GM21723 (cell line): ENCODE measurements around the gene CNOT6L.
A peak's percentile ranks its signal among the peaks of the same experiment; 100 is the strongest.

Experiments
- ATAC-seq: cut with Tn5 transposase; IDR thresholded peaks from one replicate; pipeline ENCODE4 v1.9.1; 2021; ENCODE audit warnings: mild to moderate bottlenecking, moderate library complexity; ENCODE audit not compliant: unreplicated experiment

The CNOT6L gene

GRCh38 chr4:77820649-77821561 lies 1.7 kb upstream of the CNOT6L start:
- no peak for ATAC-seq

GRCh38 chr4:77819843-77820648 lies 878 bp upstream of the CNOT6L start:
- peak; percentile 78 for ATAC-seq

DNA sequence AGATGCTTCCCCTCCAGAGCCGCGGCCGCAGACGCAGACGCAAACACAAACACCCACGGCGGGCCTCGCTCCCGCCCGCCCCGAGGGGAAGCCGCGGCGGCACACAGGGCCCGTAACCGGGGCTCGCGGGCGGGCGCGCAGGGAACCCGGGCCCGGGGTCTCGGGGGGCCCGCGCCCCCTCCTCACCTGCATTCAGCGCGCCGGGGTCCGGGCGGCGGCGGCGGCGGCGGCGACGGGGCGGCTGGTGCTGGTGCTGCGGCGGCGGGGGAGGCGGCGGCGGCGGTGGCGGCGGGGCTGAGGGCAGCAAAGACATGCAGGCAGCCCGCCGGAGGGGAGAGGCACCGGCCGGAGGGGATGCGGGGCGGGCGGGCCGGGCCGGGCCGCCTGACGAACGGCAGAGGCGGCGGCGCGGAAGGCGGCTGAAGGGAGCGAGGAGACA lies 255 bp upstream of the CNOT6L start:
- peak; percentile 6 for ATAC-seq

DNA sequence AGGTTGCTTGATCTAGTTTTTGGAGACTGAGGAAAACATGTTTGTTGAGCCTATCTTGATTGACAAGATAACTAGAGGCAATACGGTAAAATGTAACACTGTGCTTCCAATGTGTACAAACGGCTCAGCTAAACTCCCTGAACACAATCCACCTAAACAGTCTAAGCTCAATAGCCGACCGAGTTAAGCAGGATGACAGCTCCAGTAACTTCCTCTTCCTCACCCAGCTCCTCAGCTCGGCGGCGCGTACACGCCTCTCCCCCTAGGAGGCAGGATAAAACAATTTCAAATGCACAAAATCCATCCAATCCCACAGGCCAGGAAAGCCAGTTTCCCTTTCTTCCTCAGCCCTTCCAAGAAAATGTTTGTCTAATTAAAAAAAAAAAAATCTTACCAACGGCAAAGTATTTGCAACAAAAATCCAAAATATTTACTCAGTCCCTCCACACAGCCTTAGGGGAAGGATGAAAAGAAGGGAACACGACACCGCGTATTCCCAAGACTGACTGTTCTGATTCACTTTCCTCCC lies 1.0 kb downstream of the CNOT6L start:
- ATAC-seq = peak; percentile 31

DNA sequence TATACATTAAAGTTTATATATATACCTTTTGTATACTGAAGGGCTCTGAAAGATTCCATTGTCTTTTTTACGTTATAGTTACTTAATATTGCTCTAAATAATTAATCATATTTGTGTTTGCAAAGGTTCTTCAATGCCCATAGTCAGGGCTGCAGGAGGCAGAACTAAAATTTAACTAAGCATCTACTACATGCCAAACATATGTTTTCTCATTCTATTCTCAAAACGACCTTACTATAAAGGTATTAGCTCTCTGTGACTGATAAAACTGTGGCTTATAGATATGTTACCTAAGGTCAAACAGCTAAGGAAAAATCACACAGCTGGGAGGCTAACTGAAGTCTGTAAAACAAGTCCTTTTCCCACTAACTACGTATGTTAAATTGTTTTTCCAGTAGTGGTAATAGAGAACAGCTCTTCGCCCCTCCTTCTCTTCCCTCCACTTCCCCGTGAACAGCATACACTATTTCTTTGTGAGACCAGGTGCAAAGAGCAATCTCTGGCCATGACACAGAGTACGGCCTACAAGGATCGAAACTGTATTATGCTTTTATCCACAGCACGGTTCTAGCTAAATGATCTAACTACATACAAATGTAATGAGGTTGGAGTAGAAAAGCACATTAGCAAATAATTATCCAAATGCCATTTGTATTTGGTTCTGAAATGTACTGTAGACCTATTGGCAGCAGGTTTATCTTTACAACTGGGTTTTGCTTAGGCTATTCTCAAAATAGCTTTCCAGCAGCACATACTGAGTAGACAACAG lies 1.7 kb downstream of the CNOT6L start:
- no peak for ATAC-seq

DNA sequence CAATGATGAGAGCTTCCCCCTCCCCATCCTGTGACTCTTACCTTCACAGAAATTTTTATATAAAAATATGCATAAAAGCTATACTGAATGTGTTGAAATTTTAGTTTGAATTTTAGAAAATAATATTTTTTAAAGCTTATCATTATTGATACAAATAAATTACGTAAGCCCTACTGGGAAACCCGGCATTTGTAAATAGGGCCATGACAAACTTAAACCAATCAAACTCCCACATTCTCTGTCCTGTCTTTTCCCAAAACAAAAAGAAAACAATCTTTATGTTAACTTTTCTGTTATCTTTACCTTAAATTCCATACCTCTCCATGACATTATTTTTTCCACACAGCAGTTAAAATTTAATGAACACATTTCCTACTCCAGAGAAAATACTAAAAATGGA lies 2.6 kb downstream of the CNOT6L start:
- no peak for ATAC-seq

DNA sequence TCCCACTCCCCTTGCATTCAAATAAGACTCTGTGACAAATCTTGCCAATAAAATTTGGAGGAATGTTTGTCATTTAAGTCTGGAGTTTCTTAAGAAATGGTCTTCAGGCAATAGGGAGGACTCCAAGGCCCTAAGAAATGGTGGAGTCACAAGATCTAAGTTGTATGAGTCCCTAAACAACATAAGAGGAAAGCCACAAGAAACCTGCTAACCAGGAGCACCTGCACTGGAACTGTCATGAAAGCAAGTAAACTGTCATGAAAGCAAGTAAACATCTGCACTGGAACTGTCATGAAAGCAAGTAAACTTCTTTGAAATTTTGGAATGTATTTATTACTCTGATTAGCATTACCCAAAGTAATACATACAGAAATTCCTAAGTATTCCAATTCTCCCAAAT lies 3.5 kb downstream of the CNOT6L start:
- no peak for ATAC-seq

GRCh38 chr4:77805840-77806239 lies 13.3 kb downstream of the CNOT6L start:
- no peak for ATAC-seq

- ATAC-seq = no peak
These were observed 14.7 kb downstream of the CNOT6L start for GRCh38 chr4:77804471-77804870.

DNA sequence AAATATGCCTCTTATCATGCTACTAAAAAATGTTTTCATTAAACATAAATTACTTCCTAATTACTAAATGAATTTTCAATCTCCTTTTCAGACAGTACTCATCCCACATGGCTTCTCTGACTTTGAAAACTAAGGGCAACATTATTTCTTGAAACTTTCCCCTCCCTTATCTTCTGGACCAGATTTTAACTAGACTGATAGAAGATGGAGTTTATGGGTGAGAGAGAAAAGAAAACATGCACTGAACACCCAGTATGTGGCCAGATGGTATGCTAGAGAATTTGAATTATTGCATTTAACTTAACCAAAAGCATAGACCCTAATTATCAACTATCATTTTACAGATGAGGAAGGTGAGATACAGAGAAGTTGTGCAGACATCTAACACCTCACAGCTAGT lies 16.8 kb downstream of the CNOT6L start:
- ATAC-seq = no peak

DNA sequence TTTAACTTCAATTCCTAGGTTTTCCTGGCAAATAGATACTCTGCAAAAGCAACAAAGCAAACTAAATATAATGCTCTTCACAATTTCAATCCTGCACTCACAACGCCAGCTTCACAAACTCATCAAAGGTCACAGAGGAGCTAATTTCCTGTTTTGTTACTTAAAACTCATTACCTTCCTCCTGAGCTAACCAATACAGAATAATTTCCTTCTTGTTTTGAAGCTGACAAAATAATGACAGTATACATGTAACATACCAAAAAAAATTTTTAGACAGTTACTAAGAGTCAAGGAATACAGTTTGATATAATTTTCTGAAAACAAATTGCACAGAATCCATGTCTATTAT lies 17.9 kb downstream of the CNOT6L start:
- no peak for ATAC-seq

- no peak for ATAC-seq
These were observed 18.5 kb downstream of the CNOT6L start for GRCh38 chr4:77800483-77801259.

DNA sequence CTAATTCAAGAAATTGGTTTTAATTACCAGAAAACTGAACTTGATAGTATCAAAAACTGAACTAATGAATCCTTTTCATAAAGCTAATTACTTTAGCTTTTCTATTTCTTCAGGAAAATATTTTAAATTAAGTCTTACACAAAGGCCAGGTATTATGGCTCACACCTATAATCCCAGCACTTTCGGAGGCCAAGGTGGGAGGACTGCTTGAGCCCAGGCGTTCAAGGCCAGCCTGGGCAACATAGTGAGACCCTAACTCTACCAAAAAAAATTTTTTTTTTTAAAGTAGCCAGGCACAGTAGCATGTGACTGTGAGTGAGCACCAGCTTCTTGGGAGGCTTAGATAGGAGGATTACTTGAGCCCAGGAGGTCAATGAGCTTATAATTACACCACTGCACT lies 19.1 kb downstream of the CNOT6L start:
- ATAC-seq = no peak

GRCh38 chr4:77798385-77798784 lies 20.8 kb downstream of the CNOT6L start:
- ATAC-seq = no peak

DNA sequence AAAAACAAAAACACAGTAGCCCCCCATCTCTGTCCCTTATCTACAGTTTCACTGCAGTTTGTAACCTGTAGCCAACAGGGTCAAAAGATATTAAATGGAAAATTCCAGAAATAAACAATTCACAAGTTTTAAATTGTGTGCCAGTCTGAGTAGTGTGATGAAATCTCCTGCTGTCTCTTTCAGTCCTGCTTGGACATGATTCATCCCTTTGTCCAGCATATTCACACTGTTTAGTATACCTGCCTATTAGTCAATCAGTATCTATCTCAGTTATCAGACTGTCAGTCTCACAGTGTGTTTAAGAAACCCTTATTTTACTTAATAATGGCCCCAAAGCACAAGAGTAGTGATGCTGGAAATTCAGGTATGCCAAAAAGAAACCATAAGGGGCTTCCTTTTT lies 21.9 kb downstream of the CNOT6L start:
- no peak for ATAC-seq

GRCh38 chr4:77795326-77795725 lies 23.8 kb downstream of the CNOT6L start:
- no peak for ATAC-seq

DNA sequence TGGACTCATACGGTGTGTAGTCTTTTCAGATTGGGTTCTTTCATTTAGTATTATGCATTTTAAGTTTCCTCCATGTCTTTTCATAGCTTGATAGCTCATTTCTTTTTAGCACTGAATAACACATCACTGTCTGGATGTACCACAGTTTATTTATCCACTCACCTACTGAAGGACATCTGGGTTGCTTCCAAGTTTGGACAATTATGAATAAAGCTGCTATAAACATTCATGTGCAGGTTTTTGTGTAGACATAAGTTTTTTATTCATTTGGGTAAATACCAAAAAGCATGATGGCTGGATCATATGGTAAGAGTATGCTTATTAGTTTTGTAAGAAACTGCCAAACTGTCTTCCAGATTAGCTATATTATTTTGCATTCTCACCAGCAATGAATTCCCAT lies 29.0 kb downstream of the CNOT6L start:
- ATAC-seq = no peak

DNA sequence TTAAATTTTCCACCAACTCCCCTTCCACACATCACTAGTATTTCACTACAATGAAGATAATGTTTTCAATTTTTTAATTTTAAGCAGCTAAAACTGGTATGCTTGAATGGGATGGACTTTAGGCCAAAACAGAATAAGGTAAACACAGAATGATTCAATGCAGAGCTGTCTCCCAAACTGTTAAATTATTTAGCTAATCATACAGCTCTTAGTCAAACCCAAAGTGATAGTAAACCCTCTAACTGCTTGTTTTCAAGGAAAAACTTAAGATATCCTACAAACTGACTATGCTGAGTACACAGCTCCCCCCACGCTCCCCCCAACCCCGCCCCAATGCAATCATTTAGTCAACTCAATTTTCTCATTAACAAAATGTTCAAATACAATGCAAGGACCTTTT lies 30.2 kb downstream of the CNOT6L start:
- ATAC-seq = no peak

GRCh38 chr4:77787969-77788368 lies 31.2 kb downstream of the CNOT6L start:
- no peak for ATAC-seq

DNA sequence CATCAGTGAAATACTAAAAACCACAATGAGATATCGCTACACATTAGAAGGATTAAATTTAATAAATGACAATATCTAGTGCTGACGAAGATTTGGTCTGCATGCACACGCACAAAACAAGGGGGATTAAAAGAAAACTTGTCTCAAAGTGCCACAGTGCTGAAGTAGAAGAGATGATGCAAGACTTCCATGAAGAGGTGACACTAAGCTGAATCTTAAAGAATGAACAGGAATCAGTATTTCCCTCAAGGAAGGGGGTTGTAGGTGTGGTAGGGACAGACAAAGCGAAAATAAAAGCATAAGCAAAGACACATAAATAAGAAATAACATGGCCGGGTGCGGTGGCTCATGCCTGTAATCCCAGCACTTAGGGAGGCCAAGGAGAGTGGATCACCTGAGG lies 33.5 kb downstream of the CNOT6L start:
- no peak for ATAC-seq
